HG03432 (cell line): ENCODE results near the gene CPA4.

Experiments
- ATAC-seq: cut with Tn5 transposase; IDR thresholded peaks from one replicate; pipeline ENCODE4 v1.9.1; 2021; ENCODE audit warnings: mild to moderate bottlenecking, moderate library complexity; ENCODE audit not compliant: unreplicated experiment

The CPA4 gene

GRCh38 chr7:130274983-130275591 lies 17.9 kb upstream of the CPA4 start:
- no peak for ATAC-seq

GRCh38 chr7:130275826-130276297 lies 17.1 kb upstream of the CPA4 start:
- no peak for ATAC-seq

- no peak for ATAC-seq
These were observed 15.9 kb upstream of the CPA4 start for GRCh38 chr7:130276796-130277762.

GRCh38 chr7:130277763-130278643 lies 15.0 kb upstream of the CPA4 start:
- no peak for ATAC-seq

GRCh38 chr7:130278860-130279259 lies 14.1 kb upstream of the CPA4 start:
- ATAC-seq: no peak

- no peak for ATAC-seq
These were observed 13.7 kb upstream of the CPA4 start for GRCh38 chr7:130279286-130279685.

GRCh38 chr7:130279906-130280305 lies 13.1 kb upstream of the CPA4 start:
- ATAC-seq: no peak

- ATAC-seq: no peak
These were observed 11.7 kb upstream of the CPA4 start for GRCh38 chr7:130281260-130281659.

- no peak for ATAC-seq
These were observed 6.1 kb upstream of the CPA4 start for GRCh38 chr7:130286881-130287280.

- ATAC-seq: no peak
These were observed 4.8 kb upstream of the CPA4 start for GRCh38 chr7:130288168-130288567.

GRCh38 chr7:130288829-130289228 lies 4.1 kb upstream of the CPA4 start:
- ATAC-seq: no peak

GRCh38 chr7:130289478-130289877 lies 3.5 kb upstream of the CPA4 start:
- ATAC-seq: no peak

- no peak for ATAC-seq
These were observed 2.2 kb upstream of the CPA4 start for GRCh38 chr7:130290745-130291144.

- no peak for ATAC-seq
These were observed 560 bp downstream of the CPA4 start for GRCh38 chr7:130293521-130293920.

GRCh38 chr7:130294314-130294713 lies 1.4 kb downstream of the CPA4 start:
- no peak for ATAC-seq

GRCh38 chr7:130296221-130296951 lies 3.4 kb downstream of the CPA4 start:
- ATAC-seq: no peak

GRCh38 chr7:130297628-130298543 lies 4.9 kb downstream of the CPA4 start:
- ATAC-seq: no peak

- no peak for ATAC-seq
These were observed 5.8 kb downstream of the CPA4 start for GRCh38 chr7:130298544-130299326.

GRCh38 chr7:130299866-130300265 lies 6.9 kb downstream of the CPA4 start:
- ATAC-seq: no peak
